GM21619 (cell line): ENCODE measurements around the gene UNC5C.
A peak's percentile ranks its signal among the peaks of the same experiment; 100 is the strongest.

Experiments
- ATAC-seq: cut with Tn5 transposase; IDR thresholded peaks from one replicate; pipeline ENCODE4 v1.9.1; 2021; ENCODE audit not compliant: unreplicated experiment

UNC5C gene

DNA sequence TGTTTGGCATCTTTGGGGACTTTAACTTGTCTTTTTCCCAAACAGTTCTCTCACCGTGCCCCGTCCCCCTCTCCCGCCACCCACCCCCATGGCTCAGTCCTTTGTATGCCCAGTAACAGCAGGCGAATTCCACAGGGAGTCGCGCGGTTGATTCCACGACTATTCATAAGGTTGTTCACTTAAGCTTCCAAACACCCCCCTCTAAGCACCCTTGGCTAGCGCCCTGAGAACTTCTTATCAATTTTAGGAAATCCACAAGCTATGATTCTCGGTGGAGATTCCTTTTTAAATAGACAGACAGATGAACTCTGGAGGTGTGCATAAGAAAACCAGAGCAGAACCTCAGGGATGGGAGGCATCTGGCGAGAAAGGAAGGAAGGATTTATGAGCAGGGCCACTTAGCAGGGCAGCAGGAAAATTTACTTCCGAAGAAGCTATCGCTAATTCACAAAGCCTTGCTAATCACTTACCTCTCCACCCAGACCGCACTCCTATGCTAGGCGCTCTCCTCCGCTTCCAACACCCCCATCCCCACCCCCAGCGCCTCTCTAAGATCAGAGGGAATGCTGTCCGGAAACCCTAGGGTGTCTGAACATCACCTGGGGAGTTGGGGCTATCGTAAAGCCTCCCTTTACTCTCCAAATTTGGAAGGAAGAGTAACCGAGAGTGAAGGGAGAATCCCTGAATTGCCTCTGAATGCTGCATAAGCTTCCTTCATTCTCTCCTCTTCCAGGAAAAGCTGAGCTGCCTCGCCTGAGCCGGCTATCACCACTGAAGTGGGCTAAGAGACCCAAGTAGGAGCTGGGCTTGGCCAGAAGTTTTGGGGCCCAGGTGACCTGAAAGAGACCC is 1.7 kb downstream of the UNC5C start:
- ATAC-seq, result no peak

DNA sequence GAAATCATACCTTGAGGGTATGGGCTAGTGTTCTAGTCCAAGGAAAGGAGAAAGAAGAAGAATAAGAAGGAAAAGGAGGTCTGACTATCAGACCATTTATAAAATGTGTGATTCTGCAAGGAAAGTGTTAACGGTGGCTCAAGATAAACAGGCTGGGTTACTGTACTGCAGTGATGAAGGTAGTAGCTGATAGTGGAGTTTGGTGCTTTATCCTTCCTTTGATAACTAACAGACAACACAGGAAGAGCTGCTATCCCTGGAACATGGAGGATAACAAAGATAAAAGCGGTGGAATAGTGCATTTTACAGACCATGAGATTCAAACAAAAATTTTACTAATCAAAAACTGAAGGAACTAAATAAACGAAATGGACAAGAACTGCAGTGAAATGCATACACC is 2.6 kb downstream of the UNC5C start:
- no peak for ATAC-seq

DNA sequence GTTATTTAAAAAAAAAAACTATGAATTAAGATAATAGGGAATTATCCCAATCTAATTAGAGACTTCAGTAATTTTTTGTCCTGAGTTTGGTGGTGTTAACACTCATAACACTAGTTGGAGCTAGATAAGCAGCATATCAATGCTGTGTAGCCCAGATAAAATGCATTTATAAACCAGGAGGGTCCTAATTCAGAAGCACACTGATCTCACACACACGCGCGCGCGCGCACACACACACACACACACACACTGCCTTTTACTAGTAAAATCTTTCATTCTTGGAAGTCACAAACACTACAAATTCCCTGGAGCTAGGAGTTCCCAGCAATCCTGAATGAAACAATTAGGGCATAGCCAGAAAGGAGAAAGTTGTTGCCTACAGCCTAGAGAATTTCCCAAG is 3.2 kb downstream of the UNC5C start:
- no peak for ATAC-seq

DNA sequence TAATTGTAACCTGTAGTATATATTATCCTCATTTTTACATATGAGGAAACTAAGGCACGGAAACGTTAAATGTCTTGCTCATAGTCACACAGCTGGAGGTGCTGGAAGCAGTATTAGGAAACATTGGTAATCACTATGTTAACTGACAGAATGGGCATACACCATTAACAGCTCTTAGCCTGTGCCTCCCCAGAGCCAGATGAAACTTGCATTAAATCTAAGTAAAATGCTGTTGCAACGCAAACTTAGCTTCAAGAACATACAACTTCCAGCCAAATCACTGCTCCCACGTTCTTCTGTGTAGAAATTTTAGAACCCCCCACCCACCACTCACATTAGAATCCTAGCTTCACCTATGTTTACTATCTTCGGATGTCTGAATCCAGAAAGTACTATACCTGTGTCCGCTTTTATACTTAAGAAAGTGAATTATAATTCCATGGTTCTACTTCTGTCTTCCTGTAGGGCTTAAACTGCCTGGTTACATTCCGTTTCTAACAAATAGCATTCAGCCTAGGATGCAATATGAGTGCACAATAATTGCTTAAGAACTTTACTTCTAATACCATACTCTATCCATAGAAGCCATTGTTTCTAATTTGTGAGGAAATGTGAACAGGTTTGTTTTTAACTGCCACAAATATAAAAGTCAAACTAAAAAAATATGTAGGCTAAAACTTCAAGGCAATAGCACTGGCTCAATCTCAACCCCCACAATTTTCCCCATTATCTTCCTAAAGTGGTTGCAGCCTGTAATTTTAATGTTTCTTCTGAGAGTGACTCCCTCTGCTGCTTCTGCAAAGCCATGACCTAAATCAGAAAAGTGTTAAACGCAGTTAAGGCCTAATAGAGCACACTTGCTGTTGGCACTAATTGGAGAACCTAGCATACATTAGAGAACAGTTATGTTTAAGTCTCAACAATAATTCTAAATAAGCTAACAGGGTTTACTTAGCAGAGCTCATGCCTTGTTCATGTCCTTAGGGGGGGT is 4.4 kb downstream of the UNC5C start:
- ATAC-seq, result no peak

DNA sequence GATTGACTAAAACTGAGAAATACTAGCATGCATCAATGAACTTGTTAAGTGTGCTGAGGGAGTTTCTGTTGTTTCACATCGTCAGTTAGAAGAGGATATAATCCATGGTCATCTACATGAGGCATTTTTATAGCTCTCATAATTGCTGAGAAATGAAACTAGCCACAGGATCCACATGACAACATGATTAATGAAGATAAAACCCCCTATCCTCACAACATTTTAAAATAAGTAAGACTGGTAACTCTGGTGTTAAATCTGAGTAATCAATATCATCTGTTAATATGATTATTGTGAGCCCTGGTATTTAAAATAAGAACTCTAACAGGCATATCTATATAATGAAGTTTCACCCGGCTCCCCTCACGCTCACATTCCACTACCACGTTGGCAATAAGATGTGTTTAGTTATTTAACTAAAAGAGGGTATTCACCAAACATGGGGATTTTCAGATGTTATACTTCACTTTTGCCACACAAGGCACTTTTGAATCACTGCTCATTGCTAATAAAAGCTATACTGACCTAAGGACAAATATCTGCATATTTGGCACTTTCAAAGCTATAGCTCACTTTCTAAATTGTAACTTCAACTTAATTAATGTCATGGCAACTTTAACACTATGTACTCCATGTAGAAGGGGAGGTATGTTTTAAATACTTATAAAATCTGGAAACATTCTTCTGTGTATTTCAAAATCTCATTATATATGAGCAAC is 6.7 kb downstream of the UNC5C start:
- peak; percentile 74 for ATAC-seq

DNA sequence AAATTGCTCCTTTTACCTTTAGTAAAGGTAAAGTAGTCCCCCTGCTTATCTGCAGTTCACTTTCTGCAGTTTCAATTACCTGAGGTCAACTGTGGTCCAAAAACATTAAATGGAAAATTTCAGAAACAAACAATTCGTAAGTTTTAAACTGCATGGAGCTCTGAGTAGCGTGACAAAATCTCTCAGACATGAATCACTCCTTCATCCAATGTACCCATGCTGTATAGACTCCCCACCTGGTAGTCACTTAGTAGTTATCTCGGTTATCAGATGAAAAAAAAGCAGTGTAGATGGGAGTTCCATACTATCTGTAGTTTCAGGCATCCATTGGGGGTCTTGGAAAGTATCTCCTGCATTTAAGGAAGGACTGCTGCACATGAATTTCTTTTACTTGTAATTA is 7.7 kb downstream of the UNC5C start:
- ATAC-seq, result no peak

DNA sequence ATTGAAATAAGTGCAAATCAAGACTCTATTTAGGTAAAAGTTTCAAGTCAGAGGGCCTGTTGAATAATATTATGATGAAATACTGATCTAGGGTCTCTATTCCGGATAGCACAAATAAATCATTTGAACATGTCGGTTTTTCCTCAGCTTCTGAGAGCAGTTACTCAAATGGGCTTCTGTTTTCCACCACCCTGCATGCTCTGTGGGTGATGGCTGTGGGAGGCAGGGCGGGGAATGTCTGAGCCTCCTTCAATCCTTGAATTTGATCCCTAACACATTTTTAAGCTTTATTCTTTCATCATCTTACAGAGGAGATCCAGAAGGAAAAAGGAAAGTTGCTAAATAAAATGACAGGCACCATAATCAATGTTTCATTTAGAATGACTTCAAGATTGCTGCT is 8.5 kb downstream of the UNC5C start:
- no peak for ATAC-seq

DNA sequence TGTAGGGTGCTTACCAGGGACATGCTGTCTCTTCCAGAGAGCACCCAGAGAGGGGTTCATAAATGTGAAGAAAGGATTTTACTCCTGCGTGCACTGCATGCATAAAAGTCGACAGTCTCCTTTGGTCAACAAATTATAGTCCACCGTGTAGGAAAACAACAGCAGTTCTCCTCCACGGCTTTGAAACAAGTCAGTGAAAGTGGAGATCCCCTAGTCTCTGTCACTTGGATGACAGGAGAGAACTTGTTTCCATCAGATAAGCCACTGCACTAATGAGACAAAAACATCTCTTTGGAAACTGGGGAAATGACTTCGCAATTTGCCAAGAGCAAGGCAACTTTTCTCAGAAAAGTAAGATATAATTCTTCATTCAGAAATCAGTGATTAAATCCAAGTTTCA is 9.7 kb downstream of the UNC5C start:
- ATAC-seq, result no peak

DNA sequence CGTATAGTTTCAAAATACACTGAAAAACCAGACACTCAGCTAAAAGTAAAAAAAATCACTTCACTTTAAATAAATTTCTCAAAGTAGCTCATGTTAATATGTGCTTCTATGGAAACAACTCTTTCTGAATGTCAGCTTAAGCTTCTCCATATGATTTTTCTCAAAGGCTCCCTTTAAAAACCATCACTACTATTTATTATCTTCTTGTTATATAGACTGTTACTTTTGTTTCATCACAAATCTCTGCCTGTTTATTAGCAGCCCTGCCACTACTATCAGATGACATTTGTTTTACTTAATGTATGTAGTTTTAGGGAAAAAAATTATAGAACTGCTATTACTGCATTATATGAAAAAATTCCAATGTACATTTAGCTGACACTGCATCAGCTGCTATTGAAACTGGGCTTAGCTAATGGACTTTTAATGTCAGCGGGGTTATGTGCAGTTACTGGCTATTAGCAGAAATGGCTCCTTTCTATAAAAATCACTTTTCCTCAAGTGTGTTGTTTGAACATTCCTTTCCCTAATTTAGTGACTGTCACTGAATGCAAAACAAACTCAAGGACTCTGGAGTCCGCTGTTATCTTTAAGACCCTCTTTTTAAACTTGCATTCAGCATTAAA is 10.8 kb downstream of the UNC5C start:
- ATAC-seq, result no peak

DNA sequence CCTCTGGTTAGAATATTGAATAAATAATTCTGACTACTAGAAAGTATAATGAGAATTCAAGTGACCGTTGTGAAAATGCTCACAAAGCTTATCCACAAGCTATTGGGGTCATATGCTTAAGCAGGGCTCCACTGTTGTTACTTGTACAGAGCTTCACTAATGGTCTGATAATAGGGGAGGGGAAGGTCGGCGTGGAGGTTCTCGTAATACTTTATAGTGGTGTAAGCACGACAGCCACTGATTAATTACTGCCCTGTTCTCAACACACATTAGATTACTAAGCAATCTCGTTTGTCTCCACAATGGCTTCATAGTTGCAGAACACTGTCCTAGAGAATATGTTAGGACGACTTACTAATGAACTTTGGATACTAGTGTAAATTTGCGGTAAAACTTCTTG is 11.6 kb downstream of the UNC5C start:
- ATAC-seq, result no peak

DNA sequence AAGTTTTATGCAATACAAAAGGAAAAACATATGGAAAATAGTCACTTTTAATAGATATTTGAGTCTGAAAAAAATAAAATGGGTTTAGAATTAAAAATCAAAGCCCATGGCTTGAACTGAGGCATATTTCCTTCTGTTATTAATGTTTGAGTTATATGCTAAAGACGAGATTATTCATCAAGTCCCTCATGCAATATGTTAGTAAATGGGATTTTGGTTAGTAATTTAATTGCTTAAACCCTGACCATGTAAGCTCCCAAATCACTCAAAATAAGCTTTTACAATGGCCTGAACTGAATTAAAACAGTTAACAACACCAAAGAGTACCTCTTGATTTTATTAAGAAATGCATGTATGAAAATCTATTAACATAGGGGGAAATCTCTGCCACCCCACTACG is 12.1 kb downstream of the UNC5C start:
- no peak for ATAC-seq

DNA sequence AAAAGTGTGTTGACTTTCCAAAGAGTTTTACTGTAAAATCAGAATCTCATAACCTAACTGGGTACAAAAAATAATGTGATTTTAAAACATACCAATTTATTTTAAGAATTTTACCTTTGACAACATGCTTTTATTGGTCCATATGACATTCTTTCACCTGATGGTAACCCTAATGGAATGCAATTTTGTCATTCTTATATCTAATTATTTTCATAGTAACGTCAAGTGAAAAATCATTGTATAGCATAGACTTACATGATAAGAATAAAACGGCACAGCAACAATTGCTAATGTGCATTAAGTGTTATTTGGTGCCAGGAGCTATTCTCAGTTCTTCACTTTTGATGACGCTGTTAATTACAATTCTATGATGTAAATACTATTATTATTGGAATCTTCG is 13.6 kb downstream of the UNC5C start:
- no peak for ATAC-seq

DNA sequence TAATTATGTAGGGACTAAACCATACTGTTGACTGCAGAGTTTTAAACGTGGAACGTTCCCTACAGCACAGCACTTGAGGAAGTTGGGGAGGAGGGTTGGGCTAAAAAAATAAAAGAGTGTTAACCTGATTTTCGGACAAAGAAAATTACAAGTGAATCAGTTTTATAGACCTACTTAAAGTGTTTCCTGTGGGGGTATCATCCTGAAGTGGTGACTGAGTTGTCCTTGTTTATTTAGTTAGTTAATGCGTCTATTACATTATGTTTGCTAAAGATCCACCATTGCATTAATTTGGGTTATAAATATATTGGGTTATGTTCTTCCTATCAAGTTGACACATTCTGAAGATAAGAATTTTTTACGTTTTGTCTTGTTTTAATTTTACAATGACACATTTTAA is 14.7 kb downstream of the UNC5C start:
- no peak for ATAC-seq

DNA sequence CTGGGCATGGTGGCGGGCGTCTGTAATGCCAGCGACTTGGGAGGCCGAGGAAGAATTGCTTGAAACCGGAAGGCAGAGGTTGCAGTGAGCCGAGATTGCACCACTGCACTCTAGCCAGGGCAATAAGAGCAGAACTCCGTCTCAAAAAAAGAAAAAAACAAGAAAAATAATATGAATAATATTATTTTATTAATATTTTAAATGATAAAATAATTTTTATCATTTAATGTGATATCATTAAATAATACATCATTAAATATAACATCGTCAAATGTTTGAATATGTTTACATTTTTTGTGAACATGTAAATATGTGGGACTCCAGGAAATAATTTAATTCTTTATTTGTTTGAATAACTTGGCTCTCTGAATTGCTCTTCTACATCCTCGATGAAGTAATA is 15.5 kb downstream of the UNC5C start:
- no peak for ATAC-seq

DNA sequence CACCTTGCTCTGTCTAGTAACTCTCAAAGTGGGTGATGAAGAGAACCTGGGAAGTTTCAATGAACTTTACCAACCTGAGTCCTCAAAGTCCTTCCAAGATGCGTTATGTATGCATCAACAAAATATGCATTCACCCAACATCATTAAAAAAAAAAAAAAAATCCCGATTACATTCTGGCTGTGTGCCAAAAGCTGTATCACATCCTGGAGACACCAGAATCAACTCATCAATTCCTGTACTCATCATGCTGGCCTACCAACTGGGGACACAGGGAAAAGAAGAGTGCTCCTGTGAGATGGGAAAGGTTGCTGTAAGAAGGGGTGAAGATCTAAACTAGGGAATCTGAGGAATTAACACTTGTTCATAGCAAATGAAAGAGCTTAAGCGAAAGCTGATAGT is 16.5 kb downstream of the UNC5C start:
- no peak for ATAC-seq

DNA sequence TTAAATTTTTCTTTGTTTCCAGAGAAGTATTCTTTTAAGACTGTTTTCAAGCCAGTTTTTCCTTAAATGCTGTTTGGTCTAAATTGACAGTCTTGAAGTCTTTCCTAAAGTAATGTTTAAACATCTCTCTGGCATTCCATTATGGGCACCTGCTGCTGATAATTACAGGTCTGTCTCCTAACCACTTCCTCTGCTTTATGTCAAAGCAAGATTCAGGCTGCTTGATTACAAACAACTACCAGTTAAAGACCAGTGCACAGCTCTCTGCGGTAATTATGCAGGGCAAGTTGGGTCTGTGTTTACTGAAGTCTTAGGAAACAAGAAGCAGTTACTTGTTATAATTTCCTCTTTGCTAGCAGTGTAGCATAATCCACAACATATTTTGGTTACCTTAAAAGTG is 17.6 kb downstream of the UNC5C start:
- ATAC-seq, result no peak

DNA sequence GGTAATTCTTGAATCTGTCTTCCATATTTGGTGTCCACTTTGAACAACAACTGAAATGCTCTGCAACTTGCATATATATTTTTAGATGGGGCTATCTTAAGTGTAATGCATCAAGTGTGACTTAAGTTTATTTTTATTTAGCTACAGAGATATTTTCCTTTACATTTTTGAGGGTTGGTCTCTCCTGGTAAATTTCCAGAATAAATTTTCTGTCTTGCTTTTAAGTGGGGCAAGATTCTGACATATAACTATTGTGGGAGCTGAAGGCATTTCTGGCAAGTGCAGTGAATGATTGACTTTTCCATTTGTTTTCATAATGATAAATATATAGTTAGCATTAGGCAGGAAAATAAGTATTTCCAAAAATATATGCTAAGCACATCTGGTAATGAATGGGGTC is 18.8 kb downstream of the UNC5C start:
- ATAC-seq, result no peak

DNA sequence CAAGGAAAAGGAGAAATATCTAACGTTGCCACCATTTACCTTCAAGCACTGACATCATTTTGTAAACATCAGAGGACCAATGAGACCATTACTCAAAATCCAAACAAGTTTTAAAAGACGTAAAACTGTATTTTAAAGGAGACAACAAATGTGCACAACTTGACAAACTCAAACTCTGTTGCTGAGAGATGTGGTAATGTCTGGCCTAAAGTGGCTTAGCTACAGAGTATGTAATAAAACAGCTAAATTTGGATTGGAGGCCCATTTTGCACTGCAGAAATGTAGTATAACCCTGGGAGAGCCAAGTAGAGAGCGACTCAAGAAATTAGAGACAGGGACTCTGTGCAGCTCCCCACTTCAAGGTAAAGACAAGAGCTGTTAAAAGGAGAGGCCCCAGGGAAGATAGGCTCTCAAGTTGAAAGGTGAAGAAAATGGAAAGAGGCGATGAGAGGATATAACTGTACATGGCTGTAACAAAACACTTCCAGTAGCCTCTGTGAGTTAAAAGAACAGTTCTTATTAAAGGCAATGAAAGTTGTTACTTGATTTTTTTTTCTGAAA is 20.3 kb downstream of the UNC5C start:
- no peak for ATAC-seq

DNA sequence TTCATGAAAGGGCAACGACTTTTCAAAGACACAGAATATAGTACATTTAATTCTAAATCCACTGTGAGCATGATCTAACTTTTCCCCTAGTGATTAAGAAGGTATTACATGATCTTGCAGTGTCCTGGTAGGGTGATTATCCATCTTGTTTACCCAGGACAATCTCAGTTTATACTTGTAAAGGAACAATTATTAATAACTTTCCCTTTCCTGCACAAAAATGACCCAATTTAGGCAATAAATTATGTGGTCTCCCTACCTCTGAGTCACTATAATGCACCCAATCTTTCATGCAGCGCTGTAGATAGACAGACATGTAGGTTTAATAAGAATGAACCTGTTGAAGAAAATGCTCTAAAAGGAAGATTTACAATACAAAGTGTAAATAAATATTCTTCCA is 22.7 kb downstream of the UNC5C start:
- ATAC-seq, result no peak

DNA sequence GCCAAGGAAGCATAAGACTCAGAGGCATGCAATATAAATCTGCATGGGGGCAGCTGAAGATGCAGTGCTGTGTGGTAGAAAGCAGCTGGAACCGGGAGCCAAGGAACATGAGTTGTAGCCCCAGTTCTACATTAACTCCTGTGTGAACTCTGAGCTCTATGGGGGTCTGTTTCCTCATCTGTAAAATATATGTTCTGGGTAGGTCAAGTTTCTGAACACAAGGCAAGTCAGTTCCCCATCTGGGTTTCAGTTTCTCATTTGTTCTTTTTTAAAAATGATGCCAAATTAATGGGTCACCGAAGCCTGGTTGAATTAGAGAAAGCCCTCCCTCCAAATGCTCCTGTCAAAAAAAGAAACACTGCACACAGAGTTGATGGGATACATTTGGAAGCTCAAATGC is 24.0 kb downstream of the UNC5C start:
- no peak for ATAC-seq

DNA sequence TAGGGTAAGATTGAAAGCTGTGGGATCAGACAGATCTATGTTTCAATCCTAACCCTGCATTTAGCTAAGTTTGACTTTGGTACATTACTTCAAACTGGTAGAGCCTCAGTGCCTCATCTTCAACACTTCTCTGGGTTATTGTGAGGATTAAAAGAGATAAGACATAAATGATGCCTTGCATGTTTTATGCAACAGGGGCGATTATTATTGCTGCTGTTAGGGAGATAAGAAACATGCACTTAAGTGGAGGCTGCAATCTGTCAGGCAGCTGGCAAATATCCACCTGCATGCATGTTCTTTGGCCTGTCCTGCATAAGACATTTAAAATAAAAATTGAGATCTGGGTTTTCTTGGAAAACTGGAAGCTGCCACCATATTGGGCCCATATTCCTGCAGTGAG is 24.6 kb downstream of the UNC5C start:
- no peak for ATAC-seq
